GM04504 (cell line): ENCODE results near the gene ERCC6L.

Experiments used
- DNase-seq: peaks from one replicate; pipeline ENCODE4 v3.0.0-alpha.2; 2012; ENCODE audit warnings: low read depth

The ERCC6L gene

GRCh38 chrX:72159769-72160168 lies 79.1 kb downstream of the ERCC6L start:
- DNase-seq, result no peak

GRCh38 chrX:72158773-72159172 lies 80.1 kb downstream of the ERCC6L start:
- DNase-seq, result no peak
